Erythroblast (primary cell): ENCODE results near the gene OAT.

Experiments used
- GATA1 ChIP-seq: IDR thresholded peaks from 2 replicates; pipeline ENCODE4 v1.6.1; 2011; ENCODE audit warnings: low read depth, mild to moderate bottlenecking, control low read depth, low read length, moderate library complexity
- POLR2A ChIP-seq: IDR thresholded peaks from 2 replicates; pipeline ENCODE4 v1.6.1; 2011; ENCODE audit warnings: mild to moderate bottlenecking, low read length

DNA sequence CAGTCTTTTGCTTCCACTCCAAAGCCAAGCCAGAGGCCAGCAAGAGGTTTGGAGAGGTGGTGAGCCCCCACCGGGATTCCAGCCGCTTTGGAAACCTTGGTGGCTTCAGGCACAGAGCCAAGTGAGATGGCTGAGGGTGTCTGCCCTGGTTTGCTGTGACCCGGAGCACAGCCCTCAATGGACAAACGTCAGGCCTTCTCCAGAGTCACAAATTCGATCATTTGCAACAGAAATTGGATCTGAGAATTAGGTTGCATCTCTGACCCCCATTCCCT, 32.0 kb upstream of the OAT start:
- TF ChIP-seq POLR2A = no peak
- TF ChIP-seq GATA1 = no peak
